HG02973 (cell line): Measurements from ENCODE around the gene KRTAP10-1.
"Not testable (repeated sequence)": the region's sequence is repeated elsewhere in the genome, so short reads cannot be mapped to it uniquely, and the experiment has no call there.

ENCODE experiments used
- ATAC-seq: cut with Tn5 transposase; IDR thresholded peaks from one replicate; pipeline ENCODE4 v1.9.1; 2021; ENCODE audit warnings: moderate library complexity; ENCODE audit not compliant: unreplicated experiment

The KRTAP10-1 gene, protein sequence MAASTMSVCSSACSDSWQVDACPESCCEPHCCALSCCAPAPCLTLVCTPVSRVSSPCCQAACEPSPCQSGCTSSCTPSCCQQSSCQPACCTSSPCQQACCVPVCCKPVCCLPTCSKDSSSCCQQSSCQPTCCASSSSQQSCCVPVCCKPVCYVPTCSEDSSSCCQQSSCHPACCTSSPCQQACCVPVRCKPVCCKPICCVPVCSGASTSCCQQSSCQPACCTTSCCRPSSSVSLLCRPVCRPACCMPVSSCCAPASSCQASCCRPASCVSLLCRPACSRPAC

DNA sequence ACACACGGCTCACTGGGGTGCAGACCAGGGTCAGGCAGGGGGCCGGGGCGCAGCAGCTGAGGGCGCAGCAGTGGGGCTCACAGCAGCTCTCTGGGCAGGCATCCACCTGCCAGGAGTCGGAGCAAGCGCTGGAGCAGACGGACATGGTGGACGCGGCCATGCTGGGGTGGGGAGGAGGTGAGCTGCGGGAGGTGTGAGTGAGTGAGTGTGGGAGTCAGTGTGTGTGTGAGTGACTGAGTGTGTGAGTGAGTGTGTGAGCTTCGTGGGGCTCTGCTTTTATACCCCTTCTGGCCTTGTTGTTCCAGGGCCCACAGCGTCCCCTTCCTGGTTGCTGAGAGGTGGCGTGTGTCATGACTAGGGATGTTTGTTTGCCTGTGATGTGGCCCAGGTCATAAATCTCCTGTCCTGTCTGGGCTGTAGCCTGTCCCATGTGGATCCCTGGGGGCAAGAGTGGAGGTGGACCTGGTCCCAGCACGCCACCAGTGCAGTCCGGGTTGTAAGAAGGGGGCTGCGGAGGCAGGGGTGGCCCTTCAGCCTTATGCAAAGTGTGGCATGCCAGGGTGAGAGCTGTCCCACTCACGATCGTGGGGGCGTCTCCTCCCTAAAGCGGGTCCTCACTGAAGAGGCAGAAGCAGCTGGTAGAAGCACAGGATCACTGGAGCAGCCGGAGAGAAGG is at the start of gene KRTAP10-1:
TSS of gene KRTAP10-1 (minus strand) at position 205 of the 676 bp plus-strand sequence. CDS start at position 160, 45 bp downstream.
- no peak for ATAC-seq

DNA sequence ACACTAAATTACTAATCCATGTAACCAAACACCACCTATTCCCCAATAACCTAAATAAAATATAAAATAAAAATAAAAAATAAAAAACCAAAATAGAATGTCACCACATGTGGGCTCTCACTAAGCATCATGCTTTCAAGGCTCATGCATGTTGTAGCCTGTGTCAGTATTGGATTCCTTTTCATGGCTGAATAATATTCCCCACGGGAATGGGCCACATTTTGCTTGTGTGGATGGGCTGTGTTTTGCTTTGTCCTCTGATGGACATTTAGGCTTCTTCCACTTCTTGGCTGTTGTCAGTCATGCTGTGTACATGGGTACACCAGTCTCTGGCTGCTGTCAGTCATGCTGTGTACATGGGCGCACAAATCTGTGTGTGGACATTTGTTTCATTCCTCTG is 49.1 kb upstream of the KRTAP10-1 start:
- no peak for ATAC-seq

- no peak for ATAC-seq
Observed at GRCh38 chr21:44585892-44586291, 45.9 kb upstream of the KRTAP10-1 start.

- no peak for ATAC-seq
Observed at GRCh38 chr21:44583800-44584147, 43.8 kb upstream of the KRTAP10-1 start.

DNA sequence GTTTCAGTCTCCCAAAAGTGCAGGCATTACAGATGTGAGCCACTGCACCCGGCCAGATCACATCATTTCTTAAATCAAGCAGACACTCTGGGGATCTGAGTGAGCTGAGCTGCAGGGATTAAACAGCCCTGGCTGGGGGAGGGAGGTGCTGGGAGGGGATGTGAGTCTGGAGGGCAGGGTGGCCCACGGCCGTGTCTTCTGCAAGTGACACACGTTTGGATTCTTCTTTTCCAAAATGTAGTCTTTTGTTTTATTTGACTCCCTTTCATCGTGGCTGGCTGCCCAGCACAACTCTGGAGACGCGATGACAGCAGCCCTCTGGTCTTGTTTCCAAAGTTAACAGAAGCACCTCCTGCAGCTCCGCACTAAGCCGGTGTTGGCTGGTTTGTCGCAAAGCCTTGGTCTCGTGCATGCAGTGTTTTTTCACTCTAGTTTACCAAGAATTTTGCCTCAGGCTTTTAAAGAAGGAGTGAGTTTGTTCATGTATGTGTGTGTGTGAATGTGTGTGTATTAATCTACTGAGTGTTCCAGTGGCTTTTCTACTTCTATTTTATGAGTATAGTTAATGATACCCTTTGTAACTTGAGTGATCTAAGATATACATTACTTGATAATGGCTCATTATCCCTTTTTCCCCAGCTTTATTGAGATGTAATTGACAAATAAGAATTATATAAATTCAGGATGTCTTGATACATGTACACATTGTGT is 43.2 kb upstream of the KRTAP10-1 start:
- ATAC-seq, result no peak

DNA sequence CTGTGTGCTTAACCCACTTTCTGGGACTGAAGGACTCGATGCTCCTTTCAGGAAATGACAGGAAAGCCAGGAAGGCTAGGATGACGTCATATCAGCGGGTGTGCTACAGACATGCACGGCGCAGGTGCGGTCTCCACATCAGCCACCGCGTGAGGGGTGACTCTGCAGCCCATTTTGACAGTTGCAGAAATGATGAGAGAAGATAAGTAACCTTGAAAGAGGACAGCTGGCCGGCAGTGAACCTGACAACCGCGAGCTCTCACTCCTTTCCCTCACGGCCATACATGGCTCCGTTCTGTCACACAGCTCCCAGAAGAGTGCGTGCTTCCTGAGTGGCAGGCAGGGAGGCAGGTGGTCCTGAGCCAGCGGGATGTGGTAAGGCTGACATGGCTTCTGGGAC is 42.1 kb upstream of the KRTAP10-1 start:
- ATAC-seq, result no peak

DNA sequence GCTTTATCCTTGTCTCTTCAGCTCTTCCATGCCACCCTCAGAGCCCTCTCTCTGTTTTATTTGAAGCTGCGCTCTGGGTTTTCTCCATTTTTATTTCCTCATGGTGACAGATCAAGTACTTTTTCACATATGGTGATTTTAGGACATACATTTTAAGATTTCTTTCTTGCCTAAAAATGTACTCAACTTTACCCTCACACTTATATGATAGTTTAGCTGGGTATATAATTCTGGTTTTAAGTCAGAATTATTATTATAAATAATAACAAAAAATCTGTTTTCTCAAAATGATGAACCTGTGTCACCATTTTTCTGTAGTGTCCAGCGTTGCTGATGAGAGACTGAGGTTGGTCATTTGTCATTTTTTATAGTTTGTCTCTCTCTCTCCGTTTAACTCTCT is 41.2 kb upstream of the KRTAP10-1 start:
- ATAC-seq, result no peak

- not testable (repeated sequence) for ATAC-seq
Observed at GRCh38 chr21:44580231-44580821, 40.3 kb upstream of the KRTAP10-1 start, which contains the start of gene KRTAP10-5. TSS of gene KRTAP10-5 (minus strand) at chr21:44580604. CDS start at chr21:44580578, 26 bp downstream.

- ATAC-seq, result no peak
Observed at GRCh38 chr21:44579833-44580144, 39.8 kb upstream of the KRTAP10-1 start.

DNA sequence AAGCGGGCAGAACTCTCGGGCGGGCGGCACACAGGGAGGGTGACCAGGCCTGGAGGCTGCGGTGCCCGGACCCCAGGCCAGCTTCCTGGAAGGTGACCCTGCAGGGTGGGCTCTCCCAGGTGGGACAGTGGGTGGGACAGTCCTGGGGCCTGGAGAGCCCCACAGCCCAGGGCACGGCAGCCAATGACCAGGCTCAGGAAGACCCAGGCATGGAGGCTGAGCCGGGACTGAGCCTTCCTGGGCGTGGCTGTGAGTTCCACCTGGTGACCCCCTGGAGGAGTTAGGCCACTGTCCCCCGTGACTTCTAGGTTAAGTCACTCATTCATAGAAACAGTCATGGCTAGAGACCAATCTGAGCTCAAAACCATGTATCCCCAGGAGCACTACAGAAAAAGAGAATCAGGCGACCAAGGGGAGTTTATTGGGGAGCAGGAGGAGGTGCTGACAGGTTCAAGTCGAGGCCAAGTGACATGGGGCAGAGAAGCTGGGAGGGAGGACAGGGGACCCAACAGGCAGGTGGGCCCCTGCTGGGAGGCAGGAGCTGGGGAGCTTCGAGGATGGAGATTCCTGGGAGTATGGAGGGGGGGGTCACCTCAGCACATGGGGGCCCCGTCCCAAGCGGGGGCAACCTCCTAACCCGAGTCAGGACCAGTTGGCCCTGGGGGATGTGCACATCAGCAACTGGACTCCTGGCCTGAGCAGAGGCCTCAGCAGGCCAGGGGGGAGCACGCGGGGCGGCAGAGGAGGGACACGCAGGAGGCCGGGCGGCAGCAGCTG is 39.2 kb upstream of the KRTAP10-1 start:
- no peak for ATAC-seq

GRCh38 chr21:44578371-44579055 is 38.5 kb upstream of the KRTAP10-1 start:
- no peak for ATAC-seq

DNA sequence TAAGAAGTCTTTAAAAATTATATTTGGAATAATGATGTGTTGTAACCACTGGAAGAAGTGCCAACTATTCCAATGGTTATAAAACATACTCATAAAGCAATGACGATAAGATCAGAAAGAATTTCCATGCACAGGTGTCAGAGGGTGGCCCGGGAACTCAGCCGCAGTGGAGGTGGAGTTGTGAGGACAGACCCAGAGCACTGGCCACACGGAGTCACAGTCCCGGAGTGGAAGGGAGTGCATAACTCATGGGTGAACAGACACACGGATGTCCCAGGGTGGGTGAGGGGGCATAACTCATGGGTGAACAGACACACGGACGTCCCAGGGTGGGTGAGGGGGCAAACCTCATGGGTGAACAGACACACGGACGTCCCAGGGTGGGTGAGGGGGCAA is 36.0 kb upstream of the KRTAP10-1 start:
- ATAC-seq, result no peak

- no peak for ATAC-seq
Observed at GRCh38 chr21:44575307-44576024, 35.5 kb upstream of the KRTAP10-1 start.

- ATAC-seq, result no peak
Observed at GRCh38 chr21:44574457-44575306, 34.7 kb upstream of the KRTAP10-1 start.

DNA sequence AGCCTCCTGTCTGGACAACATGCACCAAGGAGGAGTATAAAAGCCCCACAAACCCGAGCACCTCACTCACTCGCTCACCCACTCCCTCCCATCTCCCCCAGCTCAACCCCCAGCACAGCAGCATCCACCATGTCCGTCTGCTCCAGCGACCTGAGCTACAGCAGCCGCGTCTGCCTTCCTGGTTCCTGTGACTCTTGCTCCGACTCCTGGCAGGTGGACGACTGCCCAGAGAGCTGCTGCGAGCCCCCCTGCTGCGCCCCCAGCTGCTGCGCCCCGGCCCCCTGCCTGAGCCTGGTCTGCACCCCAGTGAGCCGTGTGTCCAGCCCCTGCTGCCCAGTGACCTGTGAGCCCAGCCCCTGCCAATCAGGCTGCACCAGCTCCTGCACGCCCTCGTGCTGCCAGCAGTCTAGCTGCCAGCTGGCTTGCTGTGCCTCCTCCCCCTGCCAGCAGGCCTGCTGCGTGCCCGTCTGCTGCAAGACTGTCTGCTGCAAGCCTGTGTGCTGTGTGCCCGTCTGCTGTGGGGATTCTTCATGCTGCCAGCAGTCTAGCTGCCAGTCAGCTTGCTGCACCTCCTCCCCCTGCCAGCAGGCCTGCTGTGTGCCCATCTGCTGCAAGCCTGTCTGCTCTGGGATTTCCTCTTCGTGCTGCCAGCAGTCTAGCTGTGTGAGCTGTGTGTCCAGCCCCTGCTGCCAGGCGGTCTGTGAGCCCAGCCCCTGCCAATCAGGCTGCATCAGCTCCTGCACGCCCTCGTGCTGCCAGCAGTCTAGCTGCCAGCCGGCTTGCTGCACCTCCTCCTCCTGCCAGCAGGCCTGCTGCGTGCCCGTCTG is 33.8 kb upstream of the KRTAP10-1 start, which contains the start of gene KRTAP10-4:
TSS of gene KRTAP10-4 (plus strand) at position 100 of the 827 bp plus-strand sequence. CDS start at position 130, 30 bp downstream.
- ATAC-seq, result not testable (repeated sequence)

DNA sequence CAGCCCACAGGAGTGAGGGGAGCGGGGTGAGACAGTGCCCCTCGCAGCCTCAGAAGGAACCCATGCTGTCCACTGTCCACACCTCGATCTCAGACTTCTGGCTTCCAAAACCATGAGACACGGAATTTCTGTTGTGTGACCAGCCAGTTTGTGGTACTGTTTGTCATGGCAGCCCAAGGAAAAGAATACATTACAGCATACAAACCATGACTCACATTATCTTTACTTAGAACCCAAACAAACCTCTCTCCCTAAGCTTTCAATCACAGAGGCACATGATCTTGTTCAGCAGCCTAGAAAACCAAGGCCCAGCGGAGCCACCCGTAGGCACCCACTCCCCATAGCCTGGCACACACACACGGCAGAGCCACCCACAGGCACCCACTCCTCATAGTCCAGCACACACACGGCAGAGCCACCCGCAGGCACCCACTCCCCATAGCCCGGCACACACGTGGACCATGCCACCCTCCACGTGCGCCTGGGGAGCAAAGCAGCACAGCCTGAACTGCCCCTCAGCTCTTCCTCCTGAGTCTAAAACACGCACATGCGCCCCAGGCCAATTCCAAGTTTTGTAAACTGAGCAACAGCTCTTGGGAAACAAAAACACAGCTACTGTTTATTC is 33.1 kb upstream of the KRTAP10-1 start:
- ATAC-seq, result no peak
